ENCODE measurements around the gene SLC16A7. TPM values are rescaled to one million over a fixed set of nuclear protein-coding genes. Genes with fewer than 3 reads are reported as not detected.

The SLC16A7 gene
- total and polyA plus RNA-seq, 9 of the 15 experiments (the other 6 are each of a cell fraction or from before 2014, with no cell fraction given): 0.18 TPM; not detected in 8

GRCh38 chr12:59811991-59812390, 216.2 kb downstream of the SLC16A7 start:
- FAIRE-seq (no peak), DNase-seq (ENCODE audit: extremely low read depth in 1 of 4, low spot score in 3 of 4) (no peak), ATAC-seq (no peak)
- H3K27me3 ChIP-seq (ENCODE audit: control insufficient read depth in 2 of 2, insufficient read depth in 2 of 2, low read length in 2 of 2): no peaks in the 10 kb centered on the region
- H3K4me3 ChIP-seq: no peak overlapping the region
- H2AFZ ChIP-seq (ENCODE audit: low read depth, low read length): no peak overlapping the region
- WGBS (ENCODE audit: insufficient coverage, low coverage, missing lambda C conversion rate): 28% methylated on average over 14 of the region's 14 CpGs
- ChIA-PET POLR2A (no interaction called here), CTCF (ENCODE audit: low intra/inter-chr PET ratio) (interaction anchor here (0.7 kb wide), 1 partner anchor 1194 kb away, joined by 3 read pairs; no protein-coding TSS in a partner anchor)
- H3K9me3 ChIP-seq (replicated peaks; ENCODE audit: control insufficient read depth, insufficient read depth, low read depth, low read length): no peaks in the 10 kb centered on the region
- no peak overlapping the region for H3K9ac ChIP-seq (ENCODE audit: insufficient read depth in 1 of 2, low read depth in 2 of 2, low read length in 2 of 2)
- no peak overlapping the region for H3K4me2 ChIP-seq (ENCODE audit: insufficient read depth, low read length)
- H3K79me2 ChIP-seq (ENCODE audit: control insufficient read depth, insufficient read depth, low read length): no peaks in the 10 kb centered on the region
- H4K20me1 ChIP-seq (replicated peaks; ENCODE audit: control insufficient read depth, insufficient read depth, low read length): no peaks in the 10 kb centered on the region
- no peaks in the 10 kb centered on the region for H3K9me1 ChIP-seq (ENCODE audit: control insufficient read depth, insufficient read depth, low read length)
- no peaks in the 10 kb centered on the region for H3K36me3 ChIP-seq (ENCODE audit: control insufficient read depth, insufficient read depth, low read length)
- intact Hi-C loops (cut with micrococcal nuclease) (no loop called here), in situ Hi-C loops (cut with MboI) (no loop called here)
- no TSS peak for BruUV-seq (replicated peaks)
- H3K4me1 ChIP-seq (replicated peaks in 1 of 2; ENCODE audit: control insufficient read depth in 2 of 2, insufficient read depth in 2 of 2, low read length in 2 of 2): no peaks in the 10 kb centered on the region
- no peak overlapping the region for H3K27ac ChIP-seq (ENCODE audit: extremely low read depth, low read depth, low read length)
- TF ChIP-seq KHSRP (IDR thresholded peaks at IDR 0.05) (no peak), TBL1XR1 (IDR thresholded peaks at IDR 0.05; ENCODE audit: low read length in 2 of 2) (no peak), MIER1 (IDR thresholded peaks at IDR 0.05; ENCODE audit: low read depth) (no peak), MBD2 (IDR thresholded peaks at IDR 0.05; ENCODE audit: borderline replicate concordance, low read depth) (no peak), KLF10 (CRISPR knock-in tag; IDR thresholded peaks at IDR 0.05) (no peak), BHLHE40 (IDR thresholded peaks at IDR 0.05; ENCODE audit: low read length) (no peak), THRB (CRISPR knock-in tag; conservative IDR thresholded peaks at IDR 0.05) (no peak), HDAC3 (IDR thresholded peaks at IDR 0.05; ENCODE audit: borderline replicate concordance, partially characterized antibody) (no peak), SRF (CRISPR knock-in tag; IDR thresholded peaks at IDR 0.05) (no peak), TAF9B (IDR thresholded peaks at IDR 0.05; ENCODE audit: partially characterized antibody) (no peak), KLF16 (IDR thresholded peaks at IDR 0.05) (no peak)
- TF ChIP-seq, protein P1, sequence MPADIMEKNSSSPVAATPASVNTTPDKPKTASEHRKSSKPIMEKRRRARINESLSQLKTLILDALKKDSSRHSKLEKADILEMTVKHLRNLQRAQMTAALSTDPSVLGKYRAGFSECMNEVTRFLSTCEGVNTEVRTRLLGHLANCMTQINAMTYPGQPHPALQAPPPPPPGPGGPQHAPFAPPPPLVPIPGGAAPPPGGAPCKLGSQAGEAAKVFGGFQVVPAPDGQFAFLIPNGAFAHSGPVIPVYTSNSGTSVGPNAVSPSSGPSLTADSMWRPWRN (IDR thresholded peaks at IDR 0.05; ENCODE audit: low read depth): no peak
- TF ChIP-seq, protein P2, sequence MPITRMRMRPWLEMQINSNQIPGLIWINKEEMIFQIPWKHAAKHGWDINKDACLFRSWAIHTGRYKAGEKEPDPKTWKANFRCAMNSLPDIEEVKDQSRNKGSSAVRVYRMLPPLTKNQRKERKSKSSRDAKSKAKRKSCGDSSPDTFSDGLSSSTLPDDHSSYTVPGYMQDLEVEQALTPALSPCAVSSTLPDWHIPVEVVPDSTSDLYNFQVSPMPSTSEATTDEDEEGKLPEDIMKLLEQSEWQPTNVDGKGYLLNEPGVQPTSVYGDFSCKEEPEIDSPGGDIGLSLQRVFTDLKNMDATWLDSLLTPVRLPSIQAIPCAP (CRISPR knock-in tag; IDR thresholded peaks at IDR 0.05; ENCODE audit: borderline replicate concordance): no peak
- TF ChIP-seq, protein P3, sequence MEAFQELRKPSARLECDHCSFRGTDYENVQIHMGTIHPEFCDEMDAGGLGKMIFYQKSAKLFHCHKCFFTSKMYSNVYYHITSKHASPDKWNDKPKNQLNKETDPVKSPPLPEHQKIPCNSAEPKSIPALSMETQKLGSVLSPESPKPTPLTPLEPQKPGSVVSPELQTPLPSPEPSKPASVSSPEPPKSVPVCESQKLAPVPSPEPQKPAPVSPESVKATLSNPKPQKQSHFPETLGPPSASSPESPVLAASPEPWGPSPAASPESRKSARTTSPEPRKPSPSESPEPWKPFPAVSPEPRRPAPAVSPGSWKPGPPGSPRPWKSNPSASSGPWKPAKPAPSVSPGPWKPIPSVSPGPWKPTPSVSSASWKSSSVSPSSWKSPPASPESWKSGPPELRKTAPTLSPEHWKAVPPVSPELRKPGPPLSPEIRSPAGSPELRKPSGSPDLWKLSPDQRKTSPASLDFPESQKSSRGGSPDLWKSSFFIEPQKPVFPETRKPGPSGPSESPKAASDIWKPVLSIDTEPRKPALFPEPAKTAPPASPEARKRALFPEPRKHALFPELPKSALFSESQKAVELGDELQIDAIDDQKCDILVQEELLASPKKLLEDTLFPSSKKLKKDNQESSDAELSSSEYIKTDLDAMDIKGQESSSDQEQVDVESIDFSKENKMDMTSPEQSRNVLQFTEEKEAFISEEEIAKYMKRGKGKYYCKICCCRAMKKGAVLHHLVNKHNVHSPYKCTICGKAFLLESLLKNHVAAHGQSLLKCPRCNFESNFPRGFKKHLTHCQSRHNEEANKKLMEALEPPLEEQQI (IDR thresholded peaks at IDR 0.05): no peak
- TF ChIP-seq, protein P4, sequence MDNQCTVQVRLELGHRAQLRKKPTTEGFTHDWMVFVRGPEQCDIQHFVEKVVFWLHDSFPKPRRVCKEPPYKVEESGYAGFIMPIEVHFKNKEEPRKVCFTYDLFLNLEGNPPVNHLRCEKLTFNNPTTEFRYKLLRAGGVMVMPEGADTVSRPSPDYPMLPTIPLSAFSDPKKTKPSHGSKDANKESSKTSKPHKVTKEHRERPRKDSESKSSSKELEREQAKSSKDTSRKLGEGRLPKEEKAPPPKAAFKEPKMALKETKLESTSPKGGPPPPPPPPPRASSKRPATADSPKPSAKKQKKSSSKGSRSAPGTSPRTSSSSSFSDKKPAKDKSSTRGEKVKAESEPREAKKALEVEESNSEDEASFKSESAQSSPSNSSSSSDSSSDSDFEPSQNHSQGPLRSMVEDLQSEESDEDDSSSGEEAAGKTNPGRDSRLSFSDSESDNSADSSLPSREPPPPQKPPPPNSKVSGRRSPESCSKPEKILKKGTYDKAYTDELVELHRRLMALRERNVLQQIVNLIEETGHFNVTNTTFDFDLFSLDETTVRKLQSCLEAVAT (IDR thresholded peaks at IDR 0.05): no peak
- TF ChIP-seq, protein P5, sequence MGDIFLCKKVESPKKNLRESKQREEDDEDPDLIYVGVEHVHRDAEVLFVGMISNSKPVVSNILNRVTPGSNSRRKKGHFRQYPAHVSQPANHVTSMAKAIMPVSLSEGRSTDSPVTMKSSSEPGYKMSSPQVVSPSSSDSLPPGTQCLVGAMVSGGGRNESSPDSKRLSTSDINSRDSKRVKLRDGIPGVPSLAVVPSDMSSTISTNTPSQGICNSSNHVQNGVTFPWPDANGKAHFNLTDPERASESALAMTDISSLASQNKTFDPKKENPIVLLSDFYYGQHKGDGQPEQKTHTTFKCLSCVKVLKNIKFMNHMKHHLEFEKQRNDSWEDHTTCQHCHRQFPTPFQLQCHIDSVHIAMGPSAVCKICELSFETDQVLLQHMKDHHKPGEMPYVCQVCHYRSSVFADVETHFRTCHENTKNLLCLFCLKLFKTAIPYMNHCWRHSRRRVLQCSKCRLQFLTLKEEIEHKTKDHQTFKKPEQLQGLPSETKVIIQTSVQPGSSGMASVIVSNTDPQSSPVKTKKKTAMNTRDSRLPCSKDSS (IDR thresholded peaks at IDR 0.05; ENCODE audit: low read depth, partially characterized antibody): no peak
